ENCODE data around the gene ZNF18.
"Not testable (repeated sequence)": the region's sequence is repeated elsewhere in the genome, so short reads cannot be mapped to it uniquely, and the experiment has no call there.

The ZNF18 gene

DNA sequence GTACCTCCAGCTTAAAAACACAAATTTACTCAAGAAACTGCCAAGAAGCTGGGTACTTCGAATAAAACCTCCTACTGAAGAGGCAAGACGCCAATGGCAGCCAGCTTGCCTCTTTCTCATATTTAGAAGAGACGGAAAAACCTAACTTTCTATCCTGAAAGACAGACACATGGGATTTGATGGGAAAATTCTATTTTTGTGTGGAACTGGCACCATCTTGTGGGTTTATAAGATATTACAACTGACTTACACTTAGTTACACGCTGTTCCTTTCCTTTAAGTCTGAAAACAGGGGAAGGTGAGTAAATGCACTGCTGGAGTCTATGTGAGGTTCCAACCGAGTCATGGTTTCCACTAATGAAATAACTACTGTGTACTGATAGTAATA is 10.3 kb downstream of the ZNF18 start:
- Histone ChIP-seq H3K27ac (ENCODE audit: low read depth, low read length, severe bottlenecking) (no peak overlapping the region), H3K4me3 (ENCODE audit: extremely low read depth, insufficient read depth, low read length, poor library complexity, severe bottlenecking) (no peak overlapping the region), H3K4me1 (ENCODE audit: control insufficient read depth, insufficient read depth, low read length, poor library complexity, severe bottlenecking) (no peaks in the 10 kb centered on the region), H3K36me3 (ENCODE audit: control insufficient read depth, insufficient read depth, low read length) (peaks cover 20% of the 10 kb centered on the region), H3K9me3 (ENCODE audit: control insufficient read depth, low read length) (no peaks in the 10 kb centered on the region)
- 58% methylated on average over 2 of the region's 5 CpGs; no CpG with 5 or more reads in 1 of the 2 experiments for WGBS, 2 experiments (ENCODE audit: insufficient coverage in 2 of 2)

DNA sequence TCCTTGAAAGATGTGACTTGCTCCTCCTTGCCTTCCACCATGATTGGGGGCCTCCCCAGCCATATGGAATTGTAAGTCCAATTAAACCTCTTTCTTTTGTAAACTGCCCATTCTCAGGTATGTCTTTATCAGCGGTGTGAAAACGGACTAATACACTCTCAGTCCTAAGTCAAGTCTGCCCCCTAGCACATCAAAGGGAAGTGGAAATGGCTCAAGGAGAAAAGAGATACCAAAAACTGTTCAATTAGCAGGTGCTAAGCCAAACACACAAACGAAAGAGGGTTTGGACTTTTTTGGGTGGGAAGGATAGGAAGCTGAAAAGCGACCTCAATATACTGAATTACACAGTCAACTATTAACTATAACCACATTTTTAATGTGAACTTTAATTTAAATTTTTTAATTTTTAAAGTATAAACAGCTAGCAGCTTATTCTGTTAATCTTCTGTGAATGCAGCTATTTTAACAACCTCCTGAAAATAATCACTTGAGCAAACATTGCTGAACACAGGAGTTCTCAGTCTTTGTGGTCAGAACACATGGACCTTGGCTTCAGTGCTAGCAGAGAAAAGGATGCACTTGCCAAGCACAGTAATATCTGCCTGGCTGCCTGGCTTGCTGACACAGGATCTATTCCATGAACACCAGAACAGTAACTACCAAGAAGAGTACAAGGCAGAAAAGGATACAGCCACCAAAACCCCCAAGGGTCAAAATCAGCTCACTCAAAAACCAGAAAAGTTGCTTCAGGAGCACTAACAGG is 10.9 kb downstream of the ZNF18 start:
- Histone ChIP-seq H3K4me1 (ENCODE audit: control insufficient read depth, insufficient read depth, low read length, poor library complexity, severe bottlenecking) (no peaks in the 10 kb centered on the region), H3K4me3 (ENCODE audit: extremely low read depth, insufficient read depth, low read length, poor library complexity, severe bottlenecking) (no peak overlapping the region), H3K27ac (ENCODE audit: low read depth, low read length, severe bottlenecking) (no peak overlapping the region), H3K36me3 (ENCODE audit: control insufficient read depth, insufficient read depth, low read length) (peaks cover 19% of the 10 kb centered on the region), H3K9me3 (ENCODE audit: control insufficient read depth, low read length) (no peaks in the 10 kb centered on the region)
- WGBS, 2 experiments (ENCODE audit: insufficient coverage in 2 of 2): 100% methylated on average over 1 of the region's 4 CpGs; no CpG with 5 or more reads in 1 of the 2 experiments

DNA sequence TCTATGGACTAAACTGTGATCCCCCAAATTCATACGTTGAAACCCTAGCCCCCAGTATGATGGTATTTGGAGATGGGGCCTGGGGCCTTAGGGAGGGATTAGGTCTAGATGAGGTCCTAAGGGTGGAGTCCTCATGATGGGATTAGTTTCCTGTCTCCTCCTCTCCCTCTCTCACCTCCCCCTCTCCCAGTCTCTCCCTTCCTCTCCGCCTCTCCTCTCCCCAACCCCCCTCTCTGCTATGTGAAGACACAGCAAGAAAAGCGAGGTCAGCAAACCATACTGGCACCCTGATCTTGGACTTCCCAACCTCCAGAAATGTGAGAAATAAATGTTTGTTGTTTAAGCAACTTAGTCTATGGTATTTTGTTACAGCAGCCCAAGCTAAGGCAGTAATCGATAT is 15.4 kb downstream of the ZNF18 start:
- WGBS, 2 experiments (ENCODE audit: insufficient coverage in 2 of 2): 60 to 78% methylated on average over 1 of the region's 4 CpGs
- H3K36me3 ChIP-seq (ENCODE audit: control insufficient read depth, insufficient read depth, low read length): peaks cover 24% of the 10 kb centered on the region

DNA sequence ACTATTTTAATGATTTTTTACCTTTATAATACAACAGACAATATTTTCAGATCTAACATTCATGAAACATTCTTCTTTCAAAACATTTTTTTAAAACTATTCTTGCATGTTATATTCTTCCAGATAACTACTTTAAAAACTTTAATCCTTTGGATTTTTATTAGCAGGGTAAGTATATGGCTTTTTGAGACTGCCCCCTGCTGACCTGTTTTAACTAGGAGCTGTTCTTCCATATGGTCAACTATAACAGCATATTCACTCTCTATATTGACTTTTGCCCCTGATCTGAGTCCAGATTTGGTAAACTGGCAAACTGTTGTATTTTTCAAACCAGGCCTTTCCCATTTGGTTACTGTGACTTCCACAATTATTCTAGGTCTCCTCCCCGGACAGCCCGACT is 16.5 kb downstream of the ZNF18 start:
- H3K4me1 ChIP-seq (ENCODE audit: control insufficient read depth, insufficient read depth, low read length, poor library complexity, severe bottlenecking): no peaks in the 10 kb centered on the region
- H3K4me3 ChIP-seq (ENCODE audit: extremely low read depth, insufficient read depth, low read length, poor library complexity, severe bottlenecking): no peak overlapping the region
- H3K36me3 ChIP-seq (ENCODE audit: control insufficient read depth, insufficient read depth, low read length): peaks cover 24% of the 10 kb centered on the region
- no peak overlapping the region for H3K27ac ChIP-seq (ENCODE audit: low read depth, low read length, severe bottlenecking)
- WGBS, 2 experiments (ENCODE audit: insufficient coverage in 2 of 2): 86 to 100% methylated on average over 2 of the region's 2 CpGs
- no peaks in the 10 kb centered on the region for H3K9me3 ChIP-seq (ENCODE audit: control insufficient read depth, low read length)

More for the DNA sequence above, 15.4 kb downstream of the ZNF18 start:
- Histone ChIP-seq H3K9me3 (ENCODE audit: control insufficient read depth, low read length) (no peaks in the 10 kb centered on the region), H3K4me1 (ENCODE audit: control insufficient read depth, insufficient read depth, low read length, poor library complexity, severe bottlenecking) (no peaks in the 10 kb centered on the region), H3K27ac (ENCODE audit: low read depth, low read length, severe bottlenecking) (no peak overlapping the region), H3K4me3 (ENCODE audit: extremely low read depth, insufficient read depth, low read length, poor library complexity, severe bottlenecking) (no peak overlapping the region)

DNA sequence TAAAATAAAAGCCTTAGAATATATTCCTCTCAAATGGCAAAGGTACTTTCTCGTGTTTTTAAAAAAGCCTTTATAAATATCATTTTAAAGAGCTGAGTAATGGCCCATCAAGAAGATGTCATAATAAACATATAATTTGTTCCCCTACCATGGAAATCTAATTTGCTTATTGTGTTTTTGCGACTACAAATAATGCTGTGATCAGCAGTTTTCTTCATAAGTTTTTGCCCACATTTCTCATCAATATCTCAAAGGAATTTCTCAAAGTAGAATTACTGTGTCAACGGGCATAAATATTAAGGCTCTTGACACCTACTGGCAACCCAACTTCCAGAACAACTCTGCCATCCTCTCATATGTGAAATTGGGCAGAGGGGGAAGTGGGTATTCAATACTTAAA is 17.5 kb downstream of the ZNF18 start:
- H3K27ac ChIP-seq (ENCODE audit: low read depth, low read length, severe bottlenecking): no peak overlapping the region
- no peaks in the 10 kb centered on the region for H3K9me3 ChIP-seq (ENCODE audit: control insufficient read depth, low read length)
- WGBS, 2 experiments (ENCODE audit: insufficient coverage in 2 of 2): no CpG with 5 or more reads among the region's 3 CpGs
- no peaks in the 10 kb centered on the region for H3K4me1 ChIP-seq (ENCODE audit: control insufficient read depth, insufficient read depth, low read length, poor library complexity, severe bottlenecking)
- H3K36me3 ChIP-seq (ENCODE audit: control insufficient read depth, insufficient read depth, low read length): peaks cover 24% of the 10 kb centered on the region
- H3K4me3 ChIP-seq (ENCODE audit: extremely low read depth, insufficient read depth, low read length, poor library complexity, severe bottlenecking): no peak overlapping the region

DNA sequence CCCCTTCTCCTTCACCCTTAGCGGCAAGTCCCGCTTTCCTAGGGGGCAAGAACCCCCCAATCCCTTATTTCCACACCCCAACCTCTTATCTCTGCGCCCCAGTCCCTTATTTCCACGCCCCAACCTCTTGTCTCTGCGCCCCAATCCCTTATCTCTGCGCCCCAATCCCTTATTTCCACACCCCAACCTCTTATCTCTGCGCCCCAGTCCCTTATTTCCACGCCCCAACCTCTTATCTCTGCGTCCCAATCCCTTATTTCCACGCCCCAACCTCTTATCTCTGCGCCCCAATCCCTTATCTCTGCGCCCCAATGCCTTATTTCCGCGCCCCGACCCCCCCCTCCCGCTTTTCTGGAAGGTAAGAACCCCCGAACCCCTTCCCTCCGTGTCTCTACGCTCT is 24.5 kb downstream of the ZNF18 start:
- H3K4me3 ChIP-seq (ENCODE audit: extremely low read depth, insufficient read depth, low read length, poor library complexity, severe bottlenecking); H3K9me3 ChIP-seq (ENCODE audit: control insufficient read depth, low read length); H3K4me1 ChIP-seq (ENCODE audit: control insufficient read depth, insufficient read depth, low read length, poor library complexity, severe bottlenecking); H3K27ac ChIP-seq (ENCODE audit: low read depth, low read length, severe bottlenecking); H3K36me3 ChIP-seq (ENCODE audit: control insufficient read depth, insufficient read depth, low read length): not testable (repeated sequence)
- WGBS, 2 experiments (ENCODE audit: insufficient coverage in 2 of 2): 84 to 93% methylated on average over 10 to 15 of the region's 19 CpGs

DNA sequence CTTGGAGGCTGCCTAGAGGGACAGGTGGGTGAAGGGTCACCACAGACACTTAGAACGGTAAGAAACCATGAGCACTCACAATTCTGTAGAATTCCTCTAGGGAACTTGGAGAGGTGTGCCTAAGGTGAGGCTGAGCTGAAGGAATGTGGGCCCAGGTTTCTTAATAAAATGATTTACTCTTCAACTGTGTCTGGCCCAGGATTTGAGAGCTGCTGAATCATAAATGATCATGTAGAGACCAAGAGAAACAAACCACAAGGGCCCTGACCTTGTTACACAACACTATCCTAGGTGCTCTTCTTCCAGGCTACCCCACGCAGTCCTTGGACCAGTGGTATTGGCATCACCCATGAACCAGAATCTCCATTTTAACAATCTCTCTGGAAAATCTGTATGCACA is 27.7 kb downstream of the ZNF18 start:
- Histone ChIP-seq H3K36me3 (ENCODE audit: control insufficient read depth, insufficient read depth, low read length) (no peaks in the 10 kb centered on the region), H3K4me1 (ENCODE audit: control insufficient read depth, insufficient read depth, low read length, poor library complexity, severe bottlenecking) (no peaks in the 10 kb centered on the region), H3K9me3 (ENCODE audit: control insufficient read depth, low read length) (no peaks in the 10 kb centered on the region), H3K4me3 (ENCODE audit: extremely low read depth, insufficient read depth, low read length, poor library complexity, severe bottlenecking) (no peak overlapping the region), H3K27ac (ENCODE audit: low read depth, low read length, severe bottlenecking) (no peak overlapping the region)
- 67 to 100% methylated on average over 1 to 2 of the region's 2 CpGs for WGBS, 2 experiments (ENCODE audit: insufficient coverage in 2 of 2)

DNA sequence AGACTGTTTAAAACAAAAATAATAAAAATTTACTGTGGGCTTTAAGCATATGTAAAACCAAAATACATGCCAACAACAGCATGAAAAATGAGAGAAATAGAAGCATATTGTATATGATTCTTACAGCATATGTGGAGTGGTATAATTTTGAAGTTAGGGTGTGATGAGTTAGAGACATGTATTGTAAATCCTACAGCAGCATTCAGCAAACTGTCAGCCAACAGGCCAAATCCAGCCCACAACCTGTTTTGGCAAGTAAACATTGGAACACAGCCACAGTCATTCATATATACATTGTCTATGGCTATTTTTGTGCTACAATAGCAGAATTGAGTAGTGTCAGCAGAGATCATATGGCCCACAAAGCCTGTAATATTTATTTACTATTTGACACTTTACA is 42.3 kb downstream of the ZNF18 start:
- no peaks in the 10 kb centered on the region for H3K36me3 ChIP-seq (ENCODE audit: control insufficient read depth, insufficient read depth, low read length)
- no peaks in the 10 kb centered on the region for H3K4me1 ChIP-seq (ENCODE audit: control insufficient read depth, insufficient read depth, low read length, poor library complexity, severe bottlenecking)
- no peak overlapping the region for H3K27ac ChIP-seq (ENCODE audit: low read depth, low read length, severe bottlenecking)
- peaks cover 19% of the 10 kb centered on the region for H3K9me3 ChIP-seq (ENCODE audit: control insufficient read depth, low read length)
- H3K4me3 ChIP-seq (ENCODE audit: extremely low read depth, insufficient read depth, low read length, poor library complexity, severe bottlenecking): no peak overlapping the region

DNA sequence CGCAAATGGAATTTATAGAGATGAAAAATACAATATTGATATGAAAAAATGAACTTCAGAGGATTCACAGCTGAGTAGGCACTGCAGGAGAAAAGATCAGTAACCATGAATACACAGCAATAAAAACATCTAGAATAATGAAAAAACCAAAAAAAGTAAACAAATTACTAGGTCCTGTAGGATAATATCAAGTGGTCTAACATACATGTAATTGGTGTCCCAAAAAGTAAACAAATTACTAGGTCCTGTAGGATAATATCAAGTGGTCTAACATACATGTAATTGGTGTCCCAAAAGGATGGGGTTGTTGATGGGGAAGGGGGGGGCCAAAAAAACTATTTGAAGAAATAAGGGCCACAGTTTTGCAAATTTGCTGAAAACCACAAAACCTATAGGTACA is 43.4 kb downstream of the ZNF18 start:
- Histone ChIP-seq H3K36me3 (ENCODE audit: control insufficient read depth, insufficient read depth, low read length) (no peaks in the 10 kb centered on the region), H3K27ac (ENCODE audit: low read depth, low read length, severe bottlenecking) (no peak overlapping the region), H3K9me3 (ENCODE audit: control insufficient read depth, low read length) (peaks cover 19% of the 10 kb centered on the region), H3K4me1 (ENCODE audit: control insufficient read depth, insufficient read depth, low read length, poor library complexity, severe bottlenecking) (no peaks in the 10 kb centered on the region), H3K4me3 (ENCODE audit: extremely low read depth, insufficient read depth, low read length, poor library complexity, severe bottlenecking) (no peak overlapping the region)
- WGBS, 2 experiments (ENCODE audit: insufficient coverage in 2 of 2): no CpG with 5 or more reads among the region's 1 CpG

DNA sequence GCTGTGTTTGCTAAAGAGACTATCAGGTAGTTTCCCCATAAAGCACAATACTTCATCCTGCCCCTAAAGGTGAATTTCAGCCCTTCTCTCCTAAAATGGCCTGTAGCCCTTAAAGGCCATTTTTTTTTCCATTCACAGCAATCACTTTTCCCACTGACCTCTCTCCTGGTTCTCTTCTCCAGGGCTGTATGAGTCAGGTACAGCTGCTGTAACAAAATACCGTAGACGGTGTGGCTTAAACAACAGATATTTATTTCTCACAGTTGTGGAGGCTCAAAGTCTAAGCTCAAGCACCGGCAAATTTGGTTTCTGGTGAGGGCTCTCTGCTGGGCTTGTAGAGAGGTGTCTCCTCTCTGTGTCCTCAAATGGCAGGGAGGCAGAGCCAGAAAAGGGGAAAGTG is 44.7 kb downstream of the ZNF18 start:
- WGBS, 2 experiments (ENCODE audit: insufficient coverage in 2 of 2): 83 to 100% methylated on average over 1 to 2 of the region's 3 CpGs
- H3K27ac ChIP-seq (ENCODE audit: low read depth, low read length, severe bottlenecking): no peak overlapping the region
- H3K4me1 ChIP-seq (ENCODE audit: control insufficient read depth, insufficient read depth, low read length, poor library complexity, severe bottlenecking): no peaks in the 10 kb centered on the region
- H3K9me3 ChIP-seq (ENCODE audit: control insufficient read depth, low read length): peaks cover 19% of the 10 kb centered on the region
- H3K4me3 ChIP-seq (ENCODE audit: extremely low read depth, insufficient read depth, low read length, poor library complexity, severe bottlenecking): no peak overlapping the region
- no peaks in the 10 kb centered on the region for H3K36me3 ChIP-seq (ENCODE audit: control insufficient read depth, insufficient read depth, low read length)

DNA sequence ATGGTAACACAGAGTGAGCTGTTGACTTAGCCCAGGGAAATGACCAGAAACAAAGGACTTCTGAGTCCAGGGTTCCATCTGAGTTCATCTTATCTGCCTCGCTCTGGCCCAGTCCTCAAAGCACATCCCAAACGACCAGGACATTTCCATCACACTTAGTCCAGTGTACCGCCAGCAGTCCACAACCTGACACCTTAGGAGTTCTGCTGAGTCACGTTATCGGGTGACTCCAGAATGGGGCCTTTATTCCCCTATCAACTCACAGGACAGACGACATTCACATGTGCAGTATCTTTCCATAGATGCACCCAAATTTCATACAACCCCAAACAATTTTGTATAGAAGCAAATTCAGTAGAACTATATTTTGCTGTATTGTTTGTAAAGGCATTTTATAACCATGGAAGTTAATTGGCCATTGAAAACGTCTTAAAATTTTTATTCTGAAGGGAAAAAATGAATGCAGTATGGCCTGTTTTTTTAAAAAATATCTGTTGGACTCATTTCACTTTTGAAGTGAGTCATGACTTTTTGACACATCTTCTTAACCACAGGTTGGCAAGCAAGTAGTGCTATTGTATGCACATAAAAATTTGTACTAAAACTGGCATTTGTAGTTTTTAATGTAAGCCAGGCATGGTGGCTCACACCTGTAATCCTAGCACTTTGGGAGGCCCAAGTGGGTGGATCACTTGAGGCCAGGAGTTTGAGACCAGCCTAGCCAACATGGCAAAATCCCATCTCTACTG is 46.3 kb downstream of the ZNF18 start:
- Histone ChIP-seq H3K4me1 (ENCODE audit: control insufficient read depth, insufficient read depth, low read length, poor library complexity, severe bottlenecking) (no peaks in the 10 kb centered on the region), H3K27ac (ENCODE audit: low read depth, low read length, severe bottlenecking) (no peak overlapping the region), H3K9me3 (ENCODE audit: control insufficient read depth, low read length) (peaks cover 19% of the 10 kb centered on the region), H3K36me3 (ENCODE audit: control insufficient read depth, insufficient read depth, low read length) (no peaks in the 10 kb centered on the region), H3K4me3 (ENCODE audit: extremely low read depth, insufficient read depth, low read length, poor library complexity, severe bottlenecking) (no peak overlapping the region)
- WGBS, 2 experiments (ENCODE audit: insufficient coverage in 2 of 2): 73 to 76% methylated on average over 4 to 6 of the region's 7 CpGs

All from mesodermal cell (in vitro differentiated cells).